SIG-M5 treated with dmso at 0.1 percent for 504 hours (cell line): Measurements from ENCODE around the gene WDR59.
"Not testable (repeated sequence)": the region's sequence is repeated elsewhere in the genome, so short reads cannot be mapped to it uniquely, and the experiment has no call there.

Experiments
- DNase-seq: peaks from one replicate; lab custom pipeline; 2025; ENCODE audit not compliant: unreplicated experiment; lab: John Stamatoyannopoulos, UW

The WDR59 gene

DNA sequence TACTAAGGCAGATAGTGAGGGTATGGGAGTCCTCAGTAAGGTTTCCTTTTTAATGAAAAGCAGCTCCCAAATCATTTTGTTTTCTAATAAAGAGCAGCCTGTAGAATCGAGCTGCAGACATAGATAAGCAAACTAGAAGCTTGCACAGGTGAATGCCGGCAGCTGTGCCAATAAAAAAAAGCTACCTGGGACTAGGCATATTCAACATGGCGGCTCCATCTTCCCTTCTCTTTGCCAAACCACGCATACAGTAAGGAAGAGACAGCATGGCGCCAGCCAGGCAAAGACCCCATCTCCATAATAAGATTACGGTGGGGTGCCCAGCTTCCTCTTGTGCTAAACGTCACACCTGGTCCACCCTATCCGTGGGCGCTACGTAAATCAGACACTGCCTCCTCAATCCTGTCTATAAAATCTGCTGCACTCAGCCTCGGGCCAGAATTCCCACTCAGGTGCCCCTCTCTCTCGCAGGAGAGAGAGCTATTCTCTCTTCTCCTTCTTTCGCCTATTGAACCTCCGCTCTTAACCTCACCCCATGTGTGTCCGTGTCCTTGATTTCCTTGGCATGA, 117.6 kb downstream of the WDR59 start:
- DNase-seq, result no peak

- DNase-seq, result no peak
Observed at GRCh38 chr16:74865922-74866598, 118.9 kb downstream of the WDR59 start.

DNA sequence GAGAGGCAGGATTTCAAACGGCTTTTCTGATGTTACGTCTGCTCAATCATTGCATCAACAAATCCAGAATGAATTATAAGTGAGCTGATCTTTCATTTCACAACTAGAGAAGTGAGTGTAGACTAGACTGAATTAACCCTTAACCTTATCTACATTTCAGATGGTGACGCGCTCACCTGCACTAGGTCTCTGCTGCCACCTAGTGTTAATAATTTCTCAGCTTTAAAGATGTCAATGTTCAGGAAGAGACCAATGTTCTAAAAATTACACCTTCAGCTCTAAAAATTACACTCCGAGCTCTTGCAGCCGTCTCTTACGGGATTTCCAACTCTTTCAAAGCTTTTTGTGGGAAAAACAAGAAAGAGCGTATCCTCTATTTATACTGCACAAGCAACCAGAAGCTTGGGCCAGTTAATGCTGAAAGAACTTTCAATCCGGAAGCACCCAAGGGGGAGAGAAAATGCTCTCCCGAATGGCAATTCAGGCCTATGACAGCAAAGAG, 122.1 kb downstream of the WDR59 start:
- DNase-seq, result peak; percentile 33

DNA sequence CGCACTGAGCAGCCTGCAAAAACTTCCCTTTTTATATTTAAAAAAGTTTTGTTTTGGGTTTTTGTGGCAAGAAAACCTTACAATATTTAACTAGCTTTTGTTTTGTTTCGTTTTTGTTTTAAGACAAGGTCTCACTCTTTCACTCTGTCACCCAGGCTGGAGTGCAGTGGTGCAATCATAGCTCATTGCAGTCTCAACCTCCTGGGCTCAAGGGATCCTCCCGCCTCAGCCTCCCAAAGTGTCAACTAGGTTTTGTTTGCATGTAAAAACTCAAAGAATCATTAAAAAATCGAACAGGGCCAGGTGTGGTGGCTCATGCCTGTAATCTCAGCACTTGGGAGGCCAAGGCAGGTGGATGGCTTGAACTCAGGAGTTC, 132.4 kb downstream of the WDR59 start:
- no peak for DNase-seq

DNA sequence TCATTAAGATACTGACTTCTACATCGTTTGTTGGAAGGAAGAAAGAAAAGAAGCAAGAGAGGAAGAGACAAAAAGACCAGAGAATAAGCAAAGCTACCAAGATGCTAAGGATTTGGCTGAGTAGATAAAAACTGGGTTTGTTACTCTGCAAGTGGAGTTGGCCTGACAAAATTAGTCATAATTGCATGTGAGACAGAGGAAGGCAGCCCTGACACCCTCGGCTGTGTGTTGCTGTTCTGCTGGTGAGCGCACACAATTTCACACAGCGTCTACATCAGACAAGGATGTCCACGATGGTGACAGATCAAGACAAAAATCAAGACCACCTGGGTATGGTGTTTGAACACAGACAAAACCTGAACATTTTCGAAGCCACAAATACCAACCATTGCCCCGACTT, 134.9 kb downstream of the WDR59 start:
- DNase-seq, result no peak

DNA sequence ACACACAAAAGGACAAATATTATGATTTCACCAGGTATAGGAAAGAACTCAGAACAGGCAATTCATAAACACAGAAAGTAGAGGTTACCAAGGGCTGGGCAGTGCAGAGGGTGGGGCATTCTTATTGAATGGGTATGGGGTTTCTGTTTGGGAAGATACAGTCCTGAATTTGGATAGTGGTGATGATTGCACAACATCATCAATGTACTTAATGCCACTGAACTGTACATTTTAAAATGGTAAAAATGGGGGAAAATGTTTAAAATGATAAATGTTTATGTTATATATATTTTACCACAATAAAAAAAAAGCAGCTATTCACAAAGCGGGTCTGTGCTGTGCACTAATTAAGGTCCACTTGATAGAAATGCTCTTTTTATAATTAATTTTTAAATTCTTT, 137.7 kb downstream of the WDR59 start:
- no peak for DNase-seq

- peak; percentile 3 for DNase-seq
Observed at GRCh38 chr16:74846714-74847113, 138.2 kb downstream of the WDR59 start.

- no peak for DNase-seq
Observed at GRCh38 chr16:74844041-74844980, 140.6 kb downstream of the WDR59 start.

DNA sequence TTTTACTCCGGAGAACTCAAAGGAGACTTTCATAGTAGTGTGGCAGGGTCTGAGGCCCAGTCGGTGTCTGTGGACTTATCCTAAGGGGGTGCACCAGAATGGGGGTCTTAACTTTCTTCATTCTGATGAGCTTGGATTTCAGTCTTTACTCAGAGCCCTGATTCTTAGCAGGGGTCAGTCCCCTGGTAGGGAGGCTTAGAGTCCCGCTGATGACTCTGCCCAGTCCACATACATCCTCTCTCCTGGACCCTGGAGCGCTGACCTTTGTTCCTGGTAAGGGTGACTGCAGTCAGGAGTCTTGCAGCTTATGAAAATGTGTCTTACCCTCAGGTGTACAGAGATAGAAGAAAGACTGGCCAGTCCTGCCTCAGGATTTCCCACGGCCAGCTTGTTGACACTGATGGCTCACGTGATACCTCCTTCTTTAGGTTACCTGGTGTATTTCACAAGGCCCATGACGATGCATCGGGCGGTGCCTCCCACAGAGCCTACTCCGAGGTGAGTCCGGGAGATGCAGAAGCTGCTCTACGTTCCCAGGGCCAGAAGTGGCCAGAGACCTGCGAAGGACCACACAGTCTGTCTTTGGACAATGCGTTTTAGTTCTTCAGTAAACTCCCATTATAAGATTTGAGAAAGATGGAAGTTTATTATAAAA, 141.4 kb downstream of the WDR59 start:
- DNase-seq, result not testable (repeated sequence)

GRCh38 chr16:74842413-74842812, 142.5 kb downstream of the WDR59 start:
- no peak for DNase-seq

DNA sequence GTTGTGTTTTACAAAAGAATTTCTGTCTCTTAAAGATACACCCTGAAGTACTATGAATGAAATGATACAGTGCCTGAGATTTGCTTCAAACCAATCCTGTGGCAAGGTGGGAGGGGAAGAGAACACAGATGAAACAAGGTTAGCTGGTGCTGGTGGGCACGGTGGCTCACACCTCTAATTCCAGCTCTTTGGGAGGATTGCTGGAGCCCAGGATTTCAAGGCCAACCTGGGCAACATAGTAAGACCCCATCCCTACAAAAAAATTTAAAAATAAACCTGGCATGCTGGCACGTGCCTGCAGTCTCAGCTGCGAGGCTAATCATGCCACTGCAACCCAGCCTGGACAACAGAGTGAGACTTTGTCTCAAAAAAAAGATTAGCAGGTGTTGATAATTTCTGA, 143.0 kb downstream of the WDR59 start:
- DNase-seq, result no peak

GRCh38 chr16:74841469-74841868, 143.5 kb downstream of the WDR59 start:
- DNase-seq, result no peak

DNA sequence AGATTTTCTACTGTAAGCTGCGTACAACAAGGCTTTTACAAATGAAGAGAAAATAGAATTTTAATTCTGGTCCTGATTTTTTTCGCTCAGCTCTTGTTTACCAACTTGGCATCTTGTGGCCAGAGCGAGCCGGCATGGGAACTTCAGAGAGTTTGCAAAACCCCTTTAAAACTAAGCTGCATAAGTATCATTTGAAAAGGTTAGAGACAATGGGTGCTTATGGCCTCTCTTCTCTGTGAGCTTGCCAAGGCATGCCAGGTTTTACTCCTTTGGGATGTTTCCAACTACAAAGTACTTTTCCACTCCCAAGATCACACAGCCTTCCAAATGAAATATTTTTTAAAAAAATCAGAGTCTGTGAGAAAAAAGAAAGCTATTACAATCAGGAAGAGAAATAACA, 147.9 kb downstream of the WDR59 start:
- no peak for DNase-seq

GRCh38 chr16:74836111-74836671, 148.7 kb downstream of the WDR59 start:
- DNase-seq, result no peak

- DNase-seq, result no peak
Observed at GRCh38 chr16:74832228-74832627, 152.7 kb downstream of the WDR59 start.

DNA sequence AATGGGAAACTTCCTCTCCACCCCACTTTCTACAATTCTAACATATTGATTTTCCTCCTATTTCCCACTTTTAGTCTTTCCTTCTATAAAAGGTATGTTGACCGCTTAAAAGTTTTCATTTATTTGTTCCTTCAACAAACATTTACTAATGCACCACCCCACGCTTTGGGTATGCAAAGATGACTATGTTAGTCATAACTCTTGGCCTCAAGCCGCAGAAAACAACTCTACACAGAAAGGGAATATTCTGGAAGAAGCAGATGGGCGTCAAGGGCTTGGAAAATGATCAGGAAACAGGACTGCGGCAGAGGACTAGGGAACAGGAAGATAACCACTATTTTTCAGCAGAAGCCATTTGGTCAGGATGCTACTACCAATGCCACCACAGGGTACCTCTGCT, 153.5 kb downstream of the WDR59 start:
- no peak for DNase-seq

- DNase-seq, result no peak
Observed at GRCh38 chr16:74830648-74831047, 154.3 kb downstream of the WDR59 start.

- DNase-seq, result no peak
Observed at GRCh38 chr16:74829637-74830036, 155.3 kb downstream of the WDR59 start.

DNA sequence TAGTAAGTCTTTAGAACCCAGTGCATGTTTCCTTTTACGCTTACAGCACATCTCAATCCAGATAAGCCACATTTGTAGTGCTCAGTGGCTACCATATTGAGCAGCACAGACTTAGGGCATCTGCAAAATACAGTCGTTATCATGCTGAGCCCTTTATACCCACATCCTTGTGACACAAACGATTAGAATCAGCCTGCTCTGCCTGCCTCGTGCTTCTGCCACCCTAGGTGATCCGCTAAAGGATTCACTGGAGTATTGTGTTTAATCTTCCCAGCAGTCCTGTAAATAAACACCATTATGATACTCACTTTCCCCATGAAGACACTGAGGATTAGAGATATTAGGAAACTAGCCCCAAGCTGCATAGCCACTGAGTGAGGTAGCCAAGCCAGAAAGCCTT, 159.0 kb downstream of the WDR59 start:
- DNase-seq, result no peak

DNA sequence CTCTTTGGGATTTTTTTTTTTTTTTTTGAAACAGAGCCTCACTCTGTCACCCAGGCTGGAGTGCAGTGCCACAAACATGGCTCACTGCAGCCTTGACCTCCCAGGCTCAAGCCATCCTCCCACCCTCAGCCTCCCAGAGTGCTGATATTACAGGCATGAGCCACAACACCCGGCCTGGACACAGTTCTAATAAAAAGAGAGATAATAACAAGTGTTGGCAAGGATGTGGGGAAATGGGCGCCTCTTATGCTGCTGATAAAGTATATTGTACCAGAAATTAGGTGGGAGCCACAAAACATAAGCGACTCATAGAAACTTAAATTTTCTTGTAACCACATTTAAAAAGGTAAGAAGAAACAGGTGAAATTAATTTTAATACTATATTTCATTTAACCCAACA, 159.9 kb downstream of the WDR59 start:
- DNase-seq, result no peak
